ENCODE data around the gene RIMBP3C.
"Not testable (repeated sequence)": the region's sequence is repeated elsewhere in the genome, so short reads cannot be mapped to it uniquely, and the experiment has no call there.

The RIMBP3C gene

DNA sequence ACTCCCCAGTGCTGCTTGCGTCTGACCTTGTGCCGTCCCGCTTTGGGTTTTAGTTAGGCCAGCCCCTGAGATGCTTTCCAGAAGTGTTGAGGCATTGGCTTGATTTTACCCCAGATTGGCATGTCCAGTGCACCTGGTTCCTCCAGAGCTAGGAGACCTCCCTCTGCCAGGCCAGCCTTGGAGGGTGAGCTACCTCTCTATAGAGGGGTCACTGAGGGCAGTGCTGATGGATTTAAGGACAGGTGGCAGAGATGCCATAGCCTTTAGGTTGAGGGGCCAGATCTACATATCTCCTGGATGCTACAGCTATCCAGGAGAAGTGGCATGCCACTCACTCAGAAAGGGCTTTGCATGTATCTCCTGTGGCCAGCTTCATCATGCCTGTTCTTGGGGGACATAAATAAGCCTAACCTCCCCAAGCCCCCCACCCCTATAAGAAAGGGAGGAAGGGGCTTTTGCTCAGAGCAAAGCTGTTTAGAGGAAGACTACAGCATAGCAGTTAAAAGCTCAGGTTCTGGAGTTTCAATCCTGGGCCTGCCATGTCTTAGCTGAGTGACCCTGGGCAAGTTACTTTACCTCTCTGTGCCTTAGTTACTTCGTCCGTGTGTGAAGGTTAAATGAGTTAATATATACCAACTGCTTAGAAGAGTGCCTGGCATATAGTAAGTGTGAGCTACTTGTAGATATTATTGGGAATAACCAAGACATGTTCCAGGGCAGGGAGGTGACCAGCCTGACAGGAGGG lies 22.7 kb upstream of the RIMBP3C start:
- no peak for DNase-seq

DNA sequence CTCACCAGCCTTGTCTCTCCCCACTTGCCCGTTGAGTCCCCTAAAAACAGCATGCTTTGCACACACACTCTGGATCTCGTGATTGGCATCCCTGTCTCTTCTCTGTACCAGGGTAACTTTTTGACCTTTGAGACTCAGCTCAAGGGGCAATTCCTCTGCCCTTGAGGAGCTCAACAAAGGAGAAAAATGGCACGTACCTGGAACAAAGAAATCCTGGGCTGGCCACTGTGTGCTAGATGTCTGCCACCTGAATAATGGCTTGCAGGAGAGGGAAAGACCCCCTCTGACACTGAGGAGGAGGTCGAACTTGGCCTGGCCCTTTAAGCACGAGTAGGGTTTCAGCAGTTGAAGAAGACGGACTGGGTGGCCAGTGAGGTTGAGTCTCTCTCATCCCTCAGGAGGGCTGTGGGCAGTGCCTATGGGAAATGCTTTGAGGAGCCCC lies 22.1 kb upstream of the RIMBP3C start:
- DNase-seq: no peak

DNA sequence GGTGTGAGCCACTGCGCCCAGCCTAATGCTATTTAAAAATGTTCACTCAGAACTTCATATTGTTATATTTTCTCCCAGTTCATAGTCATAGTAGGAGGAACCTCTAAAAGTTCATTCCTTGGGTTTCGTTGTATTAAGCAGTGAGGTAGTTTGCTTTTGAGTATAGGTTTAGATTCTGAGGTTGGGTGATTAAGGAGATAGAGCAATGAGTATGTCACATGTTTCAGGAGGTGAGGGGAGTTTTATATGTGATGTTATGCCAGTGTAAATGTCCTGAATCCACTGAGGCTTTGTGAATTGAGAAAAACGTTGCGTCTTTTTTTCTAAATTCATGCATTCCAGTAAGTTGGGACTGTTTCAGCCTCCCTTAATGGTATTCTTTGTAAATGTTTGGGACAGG lies 20.4 kb upstream of the RIMBP3C start:
- peak; percentile 46 for DNase-seq

DNA sequence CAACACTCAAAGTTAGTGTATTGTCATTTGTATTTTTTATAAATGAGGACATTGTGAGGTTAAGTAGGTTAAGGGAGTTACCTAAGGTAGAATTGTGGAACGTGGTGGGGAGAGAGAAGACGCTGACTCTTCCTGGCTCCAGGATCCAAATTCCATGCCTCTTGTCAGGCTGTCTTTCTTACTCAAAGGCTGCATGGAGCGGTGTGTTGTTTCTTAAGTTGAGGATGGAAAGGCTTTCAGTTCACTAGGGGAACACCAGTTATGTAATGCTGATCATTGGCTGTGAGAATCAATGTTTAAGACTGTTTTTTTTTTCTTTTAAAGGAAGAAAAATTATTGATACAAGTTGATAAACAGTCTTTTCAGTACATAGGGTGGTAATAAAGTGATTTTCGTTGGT lies 19.1 kb upstream of the RIMBP3C start:
- DNase-seq: no peak

DNA sequence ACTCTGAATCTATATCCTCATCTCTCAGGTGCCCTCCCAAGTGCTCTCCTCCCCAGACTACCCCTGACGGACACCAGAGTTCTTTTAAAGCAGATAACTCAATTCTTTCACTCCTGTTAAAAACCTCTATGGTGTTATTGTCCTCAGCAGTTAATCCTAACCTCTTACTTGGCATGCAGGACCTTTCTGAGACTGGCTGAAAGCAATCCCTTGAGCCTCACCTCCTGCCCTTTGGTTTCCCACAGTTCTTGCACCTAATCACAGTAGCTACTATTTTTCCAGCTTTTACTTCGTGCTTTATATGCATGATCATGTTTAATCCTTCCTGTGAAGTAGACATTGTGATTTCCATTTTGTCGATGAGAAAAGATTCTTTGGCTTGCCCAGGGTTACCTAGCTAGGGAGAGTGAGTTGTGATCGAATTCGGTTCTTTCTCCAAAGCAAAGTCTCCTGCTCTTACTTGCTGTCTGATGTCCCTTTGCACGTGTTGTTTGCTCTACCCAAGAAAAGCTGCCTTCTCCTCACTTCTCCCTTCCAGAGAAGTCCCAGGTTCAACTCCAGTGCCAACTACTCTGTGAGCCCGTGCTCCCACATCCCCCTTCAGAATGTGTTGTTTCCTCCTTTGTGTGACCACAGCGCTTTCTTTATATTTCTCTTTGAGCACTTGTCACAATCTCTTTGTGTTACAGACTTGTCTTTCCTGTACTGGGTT lies 18.4 kb upstream of the RIMBP3C start:
- peak; percentile 28 for DNase-seq

DNA sequence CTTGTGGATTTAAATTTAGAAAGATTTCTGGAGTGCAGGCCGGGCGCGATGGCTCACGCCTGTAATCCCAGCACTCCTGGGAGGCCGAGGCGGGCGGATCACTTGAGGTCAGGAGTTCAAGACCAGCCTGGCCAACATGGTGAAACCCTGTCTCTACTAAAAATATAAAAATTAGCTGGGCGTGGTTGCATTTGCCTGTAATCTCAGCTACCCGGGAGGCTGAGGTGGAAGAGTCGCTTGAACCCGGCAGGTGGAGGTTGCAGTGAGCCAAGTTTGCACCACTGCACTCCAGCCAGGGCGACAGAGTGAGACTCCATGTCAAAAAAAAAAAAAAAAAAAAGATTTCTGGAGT lies 17.8 kb upstream of the RIMBP3C start:
- DNase-seq: not testable (repeated sequence)

DNA sequence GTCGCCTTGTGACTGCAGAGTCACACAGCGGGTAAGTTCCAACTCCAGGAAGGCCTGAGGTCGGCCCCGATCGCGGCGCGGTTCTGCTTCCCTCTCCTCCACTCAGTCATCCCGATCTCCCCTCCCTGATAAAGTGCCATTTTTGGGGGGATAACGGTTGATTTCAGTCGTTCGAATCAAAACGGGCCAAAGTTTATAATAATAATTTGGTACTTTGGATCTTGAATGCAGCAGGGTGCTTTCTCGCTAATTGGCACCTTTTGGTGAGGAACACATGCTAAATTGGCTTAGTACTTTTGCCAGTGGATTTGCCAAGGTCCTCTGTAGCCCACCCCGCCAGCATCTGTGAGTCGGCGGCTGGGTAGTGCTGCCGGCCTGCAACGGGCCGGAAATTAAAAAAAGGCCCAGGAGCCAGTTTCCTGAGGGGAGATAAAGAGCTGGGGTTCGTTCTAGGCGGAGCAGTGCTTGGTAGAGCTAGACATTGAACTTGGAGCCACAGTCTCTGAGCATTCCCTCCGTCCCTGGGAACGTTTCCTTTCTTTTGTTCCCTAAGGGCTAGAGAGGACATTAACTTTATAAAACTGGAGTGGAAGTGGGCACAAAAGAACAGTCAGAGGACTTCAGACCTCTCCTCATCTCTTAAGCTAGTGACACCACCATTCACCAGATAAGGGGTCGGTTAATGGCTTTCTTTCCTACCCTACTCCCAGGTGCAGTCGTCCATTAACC lies 17.2 kb upstream of the RIMBP3C start:
- peak; percentile 47 for DNase-seq

DNA sequence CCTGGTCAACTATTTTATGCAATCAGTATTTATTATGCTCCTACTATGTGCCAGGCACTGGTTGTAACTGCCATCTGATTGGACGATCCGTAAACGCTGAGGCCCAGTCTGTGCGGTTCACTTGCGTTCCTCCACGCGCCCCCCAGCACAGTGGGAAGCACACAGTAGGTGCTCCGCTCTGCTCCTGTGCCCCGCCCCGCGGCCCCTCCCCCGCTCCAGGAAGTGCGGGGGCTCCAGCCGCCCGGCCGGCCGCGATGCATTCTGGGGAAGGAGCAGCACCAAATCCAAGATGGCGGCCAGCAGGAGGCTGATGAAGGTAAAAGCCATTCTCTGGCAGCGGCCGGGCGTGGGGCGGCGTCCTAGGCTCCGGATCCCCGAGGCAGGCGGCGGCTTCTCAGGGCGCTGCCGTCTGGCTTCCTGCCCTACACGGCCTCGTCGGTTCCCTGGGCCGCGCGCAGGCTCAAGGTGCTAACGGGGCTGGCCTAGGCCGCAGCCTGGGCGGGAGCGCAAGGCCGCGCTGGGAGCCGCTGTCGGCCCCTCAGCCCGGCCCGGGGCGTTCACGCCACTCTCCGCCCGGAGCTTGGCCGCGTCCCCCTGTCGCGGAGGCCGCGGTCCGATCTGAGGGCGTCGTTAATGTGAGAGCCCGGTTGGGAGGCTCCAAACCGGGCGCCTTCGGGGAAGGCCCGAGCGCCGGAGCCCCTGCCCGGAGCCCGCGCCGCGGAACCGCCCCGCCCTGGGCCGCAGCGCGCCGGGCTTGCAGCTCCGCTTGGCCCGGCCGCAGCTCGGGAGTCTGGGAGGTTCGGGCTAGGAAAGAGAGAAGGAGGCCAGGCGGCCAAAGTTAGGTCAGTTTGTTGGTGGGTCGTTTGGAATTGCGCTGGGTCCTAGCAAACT lies 16.4 kb upstream of the RIMBP3C start, which contains the start of gene UBE2L3:
UBE2L3 (plus strand) TSS at position 259 of the 891 bp plus-strand sequence; CDS start at position 290, 31 bp downstream.
- peak; percentile 92 for DNase-seq

DNA sequence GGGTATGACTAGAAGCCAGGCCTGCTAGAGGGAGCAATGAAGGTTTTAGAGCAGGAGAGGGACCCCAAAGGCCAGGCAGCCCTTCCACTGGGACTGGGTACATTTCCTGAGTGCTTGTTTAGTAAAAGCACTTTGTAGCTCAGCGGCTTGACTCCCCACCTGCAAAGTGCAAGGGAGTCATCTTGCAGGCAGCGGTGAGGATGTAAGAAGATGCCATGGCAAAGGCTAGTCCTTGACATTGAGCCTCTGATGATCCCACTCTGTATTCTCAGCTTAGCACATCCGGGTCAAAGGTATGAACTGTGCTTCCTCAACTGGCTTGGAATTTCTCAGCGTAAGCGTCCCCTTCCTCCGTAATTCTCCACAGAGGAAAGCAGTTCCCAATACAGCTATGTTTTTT lies 13.2 kb upstream of the RIMBP3C start:
- no peak for DNase-seq

DNA sequence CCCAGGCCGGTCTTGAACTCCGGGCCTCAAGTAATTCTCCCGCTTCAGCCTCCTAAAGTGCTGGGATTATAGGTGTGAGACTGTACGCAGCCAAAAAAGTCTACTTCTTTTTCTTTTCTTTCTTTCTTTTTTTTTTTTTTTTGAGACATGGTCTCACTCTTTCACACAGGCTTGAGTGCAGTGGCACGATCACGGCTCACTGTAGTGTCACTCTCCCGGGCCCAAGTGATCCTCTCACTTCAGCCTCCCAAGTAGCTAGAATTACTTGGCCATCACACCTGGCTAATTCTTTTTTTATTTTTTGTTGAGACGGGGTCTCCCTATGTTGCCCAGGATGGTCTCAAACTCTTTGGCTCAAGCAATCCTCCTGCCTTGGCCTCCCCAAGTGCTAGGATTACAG lies 12.7 kb upstream of the RIMBP3C start:
- no peak for DNase-seq

DNA sequence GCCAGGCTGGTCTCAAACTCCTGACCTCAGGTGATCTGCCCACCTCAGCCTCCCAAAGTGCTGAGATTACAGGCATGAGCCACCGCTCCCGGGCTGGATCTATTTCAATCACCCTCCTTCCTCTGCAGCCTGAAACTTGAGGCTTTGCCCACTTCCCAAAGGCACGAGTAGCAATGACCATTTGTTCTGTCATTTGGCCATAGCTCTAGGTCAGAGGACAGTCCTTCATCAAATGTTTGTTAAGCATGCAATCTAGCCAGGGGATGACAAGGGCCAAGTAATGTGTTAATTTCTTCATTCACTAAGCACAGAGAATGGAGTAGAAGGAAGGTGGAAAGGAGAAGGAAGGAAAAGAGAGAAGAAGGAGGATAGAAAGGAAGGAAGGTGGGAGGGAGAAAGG lies 9.4 kb upstream of the RIMBP3C start:
- DNase-seq: not testable (repeated sequence)

DNA sequence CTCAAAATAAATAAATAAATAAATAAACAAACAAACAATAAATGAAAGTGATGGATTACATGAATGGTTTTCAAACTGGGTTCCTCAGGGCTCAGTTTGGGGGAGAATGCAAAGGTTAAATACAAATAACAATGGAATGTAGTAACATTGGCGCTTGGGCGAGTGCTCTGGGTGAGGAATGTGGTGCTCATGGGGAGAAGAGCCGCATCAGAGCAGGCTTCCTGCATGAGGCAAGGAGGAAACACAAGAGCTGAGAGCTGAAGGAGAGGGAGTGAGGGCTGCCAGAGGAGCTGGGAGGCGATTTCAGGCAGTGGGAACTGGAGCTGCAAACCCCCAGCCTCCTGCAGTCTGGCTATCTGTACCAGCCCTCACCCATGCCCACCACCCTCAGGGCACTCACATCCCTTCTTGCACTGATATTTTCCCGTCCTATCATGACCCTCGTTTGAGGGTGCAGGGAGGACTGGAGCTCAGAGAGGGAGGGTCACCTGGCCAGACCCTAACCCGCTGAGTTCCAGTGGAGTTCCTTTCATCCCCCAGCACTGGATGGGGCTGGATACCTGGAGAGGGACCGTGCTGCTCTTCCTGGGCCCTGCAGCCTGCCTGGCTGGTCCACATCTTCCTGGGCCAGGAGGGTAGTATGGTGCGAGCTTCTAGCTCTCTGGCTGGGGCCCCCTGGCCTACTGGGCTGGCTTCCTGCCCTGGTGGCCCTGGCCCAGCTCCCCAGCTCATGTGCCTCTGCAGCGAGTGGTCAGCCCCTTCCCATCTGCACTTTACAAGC lies 8.3 kb upstream of the RIMBP3C start:
- not testable (repeated sequence) for DNase-seq

DNA sequence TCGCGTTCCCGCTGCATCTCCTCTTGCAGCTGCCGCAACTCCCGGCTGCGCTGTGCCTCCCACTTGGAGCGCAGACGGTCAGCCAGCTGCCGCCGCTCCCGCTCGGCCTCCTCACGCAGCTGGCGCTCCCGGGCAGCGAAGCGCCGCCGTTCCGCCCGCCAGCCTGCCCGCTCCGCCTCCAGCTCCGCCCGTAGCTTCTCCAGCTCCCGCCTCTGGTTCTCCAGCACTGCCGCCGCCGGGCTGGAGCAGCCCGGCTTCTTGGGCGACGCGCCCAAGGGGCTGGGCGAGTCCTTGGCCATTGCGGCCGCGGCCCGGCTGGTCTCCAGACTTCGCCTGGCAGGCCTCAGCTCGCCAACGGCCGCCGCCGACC lies 598 bp downstream of the RIMBP3C start:
- DNase-seq: not testable (repeated sequence)

DNA sequence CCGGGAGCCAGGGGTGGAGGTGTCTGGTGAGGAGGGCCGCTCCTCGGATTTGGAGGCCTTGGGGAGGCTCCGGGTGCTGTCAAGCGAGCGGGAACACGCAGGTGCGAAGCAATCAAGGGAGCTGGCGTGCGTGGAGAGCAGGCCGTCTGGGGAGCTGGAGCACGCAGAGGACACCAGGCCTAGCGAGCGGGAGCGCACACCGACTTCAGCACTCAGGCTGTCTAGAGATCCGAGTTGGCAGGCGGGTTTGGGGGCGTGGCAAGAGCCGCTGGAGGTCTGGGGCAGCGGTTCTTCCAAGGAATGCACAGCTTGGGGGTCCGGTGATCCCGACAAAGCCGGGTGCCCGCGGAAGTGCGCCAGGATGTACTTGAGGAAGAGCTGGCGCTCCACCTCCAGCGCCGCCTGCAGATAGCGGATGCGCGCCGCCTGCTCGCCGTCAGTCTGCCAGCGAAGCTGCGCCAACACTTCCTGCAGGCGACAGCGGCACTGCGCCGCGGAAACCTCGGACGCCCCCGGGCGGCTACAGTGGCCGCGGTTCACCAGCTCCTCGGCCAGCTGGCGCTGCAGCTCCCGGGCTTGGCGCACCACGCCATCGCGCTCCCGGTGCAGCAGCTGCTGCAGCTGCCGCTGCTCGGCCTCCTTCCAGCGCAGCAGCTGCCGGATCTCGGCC lies 1.1 kb downstream of the RIMBP3C start:
- DNase-seq: not testable (repeated sequence)

DNA sequence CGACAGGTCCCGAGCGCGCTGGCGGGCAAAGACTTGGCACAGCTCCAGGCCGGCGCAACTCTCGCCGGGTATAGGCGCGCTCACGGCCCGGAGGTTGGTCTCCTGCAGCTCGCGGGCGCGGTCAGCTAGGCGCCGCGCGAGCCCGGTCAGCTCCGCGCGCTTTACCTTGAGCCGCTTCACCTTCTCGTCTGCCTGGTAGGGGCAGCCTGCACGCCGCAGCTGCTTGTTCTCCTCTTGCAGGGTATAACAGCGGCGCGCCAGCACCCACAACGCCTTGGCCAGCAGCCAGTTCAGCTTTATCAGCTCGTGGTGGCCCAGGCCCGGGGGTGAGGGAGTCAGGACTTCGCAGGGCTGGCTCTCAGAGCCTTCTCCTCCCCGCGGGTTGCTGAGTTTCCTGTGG lies 1.7 kb downstream of the RIMBP3C start:
- not testable (repeated sequence) for DNase-seq

DNA sequence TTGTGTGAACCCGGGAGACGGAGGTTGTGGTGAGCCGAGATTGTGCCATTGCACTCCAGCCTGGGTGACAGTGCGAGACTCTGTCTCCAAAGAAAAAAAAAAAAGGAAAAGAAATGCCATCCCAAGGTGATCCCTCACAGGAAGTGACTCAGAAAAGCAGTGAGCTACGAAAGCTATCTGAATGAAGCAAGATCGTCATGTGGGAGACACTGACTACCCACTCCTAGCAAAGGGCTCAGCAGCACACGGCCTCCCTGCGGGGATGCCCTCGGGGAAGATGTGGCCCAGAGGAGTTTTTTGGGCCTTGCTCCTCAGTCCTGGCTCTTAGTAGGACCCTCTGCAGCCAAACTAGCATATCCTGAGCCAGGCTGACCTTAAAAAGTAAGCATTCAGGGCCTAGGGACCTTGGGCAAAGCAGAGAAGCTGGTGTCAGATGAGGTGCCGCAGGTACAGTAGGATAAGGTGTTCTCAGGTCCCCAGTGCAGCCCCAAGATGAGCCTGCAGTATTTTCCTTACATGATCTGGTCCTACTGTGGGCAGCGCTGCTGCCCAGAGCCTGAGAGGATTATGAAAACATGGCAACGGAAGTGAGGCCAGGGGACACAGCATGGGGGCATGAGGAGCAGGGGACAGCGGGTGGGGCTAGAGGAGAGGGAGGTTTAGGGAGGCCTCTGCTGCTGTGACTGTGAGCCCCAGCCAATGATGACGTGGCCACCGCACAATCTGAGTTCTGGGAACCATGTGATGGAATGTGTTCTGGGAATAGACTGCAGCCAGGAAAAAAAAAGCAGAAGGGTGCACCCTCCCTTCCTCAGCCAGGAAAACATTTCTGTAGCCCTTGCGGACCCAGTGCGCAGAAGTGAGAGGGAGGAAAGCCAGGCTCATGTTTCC lies 6.6 kb downstream of the RIMBP3C start:
- not testable (repeated sequence) for DNase-seq

DNA sequence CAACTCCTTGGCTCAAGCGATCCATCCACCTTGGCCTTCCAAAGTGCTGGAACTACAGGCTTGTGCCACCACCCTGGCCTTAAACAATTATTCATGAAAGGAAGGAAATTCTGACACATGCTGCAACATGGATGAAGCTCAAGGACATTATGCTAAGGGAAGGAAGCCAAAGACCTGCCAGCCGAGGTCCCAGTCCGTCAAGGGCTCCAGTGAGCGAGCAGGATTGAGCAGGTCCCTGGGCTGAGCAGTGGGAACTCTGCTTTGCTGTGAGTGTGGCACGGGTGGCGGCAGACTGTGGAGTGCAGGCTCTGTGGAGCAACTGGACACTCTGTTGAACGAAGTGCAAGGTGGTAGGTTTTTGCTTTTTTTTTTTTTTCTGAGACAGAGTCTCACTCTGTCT lies 11.4 kb downstream of the RIMBP3C start:
- DNase-seq: not testable (repeated sequence)

DNA sequence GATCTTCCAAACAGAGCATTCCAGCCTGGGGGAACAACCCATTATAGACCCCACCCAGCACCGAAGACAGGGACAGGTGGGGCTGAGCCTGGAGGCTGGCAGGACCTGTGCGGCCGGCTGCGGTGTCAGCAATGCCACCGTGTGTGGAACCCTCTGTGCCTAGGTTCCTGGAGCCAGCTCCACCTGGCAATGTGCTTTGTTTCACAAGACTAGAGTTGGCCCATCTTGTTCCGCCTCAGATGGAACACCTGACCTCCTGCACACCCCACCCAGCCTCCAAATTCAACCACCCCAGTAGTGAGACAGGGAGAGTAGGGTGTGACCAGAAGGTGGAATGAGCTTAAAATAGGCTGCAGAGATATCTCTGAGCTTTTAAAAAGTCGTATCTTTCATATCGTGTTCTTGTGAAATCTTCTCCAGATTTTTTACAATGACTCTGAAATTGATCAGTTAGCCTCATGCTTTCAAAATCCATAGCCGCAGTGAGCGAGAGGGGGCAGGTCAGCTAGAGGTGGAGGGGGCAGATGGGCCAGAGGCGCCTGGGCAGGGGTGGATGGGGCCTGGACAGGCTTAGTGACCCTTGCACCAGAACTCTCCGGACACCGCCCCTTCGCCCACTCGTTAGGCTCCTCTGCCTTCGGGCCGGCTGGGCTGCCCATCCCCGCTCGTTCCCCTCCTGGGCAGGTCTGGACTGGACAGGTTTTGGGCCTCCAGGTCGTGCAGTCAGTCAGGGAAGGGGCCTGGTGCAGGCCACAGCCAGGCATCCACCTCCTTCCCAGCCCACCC lies 18.2 kb downstream of the RIMBP3C start:
- not testable (repeated sequence) for DNase-seq

DNA sequence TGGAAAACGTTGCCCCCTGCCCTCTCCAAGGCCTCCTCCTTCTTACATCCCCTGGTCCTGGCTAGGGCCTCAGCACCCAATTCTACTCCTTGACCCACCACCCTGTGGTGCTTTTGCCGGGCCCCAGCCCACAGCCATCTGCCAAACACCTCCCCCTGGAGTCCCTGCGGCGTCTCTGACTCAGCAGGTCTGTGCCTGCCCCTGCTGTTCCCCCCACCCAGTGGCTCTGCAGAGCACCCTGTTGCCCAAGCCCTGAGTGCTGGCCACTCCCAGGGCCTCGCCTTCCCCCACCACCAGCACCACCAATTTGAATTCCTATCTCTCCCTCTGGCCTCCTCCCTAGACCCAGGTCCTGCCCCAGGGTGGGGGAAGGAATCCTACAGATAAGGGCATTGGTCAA lies 19.7 kb downstream of the RIMBP3C start:
- DNase-seq: not testable (repeated sequence)
